Measurements from ENCODE around the gene DCANP1. TPM values are rescaled to one million over a fixed set of nuclear protein-coding genes. Genes with fewer than 3 reads are reported as not detected.
A peak's percentile ranks its signal among the peaks of the same experiment; 100 is the strongest.

Gene DCANP1
- polyA plus RNA-seq, 1 donor (not counting 4 experiments of a cell fraction or from before 2014, with no cell fraction given): not detected

DNA sequence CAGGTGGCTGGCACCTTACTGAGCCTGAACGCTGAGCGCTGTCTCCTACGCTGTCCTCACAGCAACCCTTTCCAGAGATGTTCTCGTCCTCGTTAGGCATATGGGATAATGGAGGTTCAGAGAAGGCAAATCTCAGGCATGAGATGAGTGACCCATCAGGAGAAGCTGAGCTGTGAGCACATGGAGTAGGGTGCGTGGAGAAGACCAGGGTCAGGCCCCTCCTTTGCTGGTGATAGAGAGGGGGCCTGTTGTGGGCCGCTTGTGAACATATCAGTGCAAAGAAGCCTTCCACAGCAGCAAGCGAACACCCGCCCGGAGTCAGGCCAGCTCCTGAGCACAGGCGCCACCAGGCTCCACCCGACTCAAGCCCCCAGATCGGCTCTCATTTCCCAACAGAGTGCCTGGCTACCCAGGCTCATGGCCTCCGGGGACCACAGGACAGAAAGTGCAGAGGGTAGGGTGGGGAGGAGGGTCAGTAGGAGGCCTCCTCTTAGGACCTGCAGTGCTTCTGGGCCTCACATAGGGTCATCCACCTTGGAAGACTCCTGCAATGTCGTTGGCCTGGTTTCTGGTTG is 20.0 kb upstream of the DCANP1 start:
- H3K27ac ChIP-seq (ENCODE audit: control insufficient read depth, insufficient read depth, low read length): no peak overlapping the region
- no peaks in the 10 kb centered on the region for H3K9me3 ChIP-seq (ENCODE audit: control insufficient read depth, low read depth, low read length)
- no peaks in the 10 kb centered on the region for H3K4me1 ChIP-seq (ENCODE audit: control insufficient read depth, extremely low read depth, insufficient read depth, low read length)
- H3K4me3 ChIP-seq (ENCODE audit: control insufficient read depth in 2 of 3, extremely low read depth in 1 of 3, insufficient read depth in 2 of 3, low read depth in 1 of 3, low read length in 3 of 3): no peak overlapping the region
- peaks cover 13% of the 10 kb centered on the region for H3K27me3 ChIP-seq (ENCODE audit: control insufficient read depth, extremely low read depth, insufficient read depth, low read length)
- H3K9me1 ChIP-seq (ENCODE audit: control insufficient read depth, extremely low read depth, insufficient read depth, low read length): no peaks in the 10 kb centered on the region
- TF ChIP-seq EZH2 (IDR thresholded peaks at IDR 0.05; ENCODE audit: low read length): no peak
- TF ChIP-seq CTCF (optimal IDR thresholded peaks at IDR 0.05 in 1 of 3, IDR thresholded peaks at IDR 0.05 in 1 of 3, conservative IDR thresholded peaks at IDR 0.05 in 1 of 3; ENCODE audit: extremely low read depth in 1 of 3, insufficient read depth in 2 of 3, low read length in 3 of 3): no peak
- no peaks in the 10 kb centered on the region for H4K20me1 ChIP-seq (ENCODE audit: control insufficient read depth, extremely low read depth, insufficient read depth, low read length)
- no peak overlapping the region for H2AFZ ChIP-seq (ENCODE audit: control insufficient read depth, low read length)
- dilution Hi-C loops (cut with MboI; ENCODE audit: extremely low pct_ligation_motif_present, low sequenced_read_pairs): loop anchor here (10.0 to 25.0 kb wide), 2 partner anchors 268 to 370 kb away; partner anchors contain the start of gene SLC25A48
- DNase-seq (ENCODE audit: low read depth, low spot score) (no peak), FAIRE-seq (no peak)
- no peaks in the 10 kb centered on the region for H3K79me2 ChIP-seq (ENCODE audit: control insufficient read depth, insufficient read depth, low read length)
- H3K36me3 ChIP-seq (ENCODE audit: control insufficient read depth in 2 of 2, extremely low read depth in 1 of 2, insufficient read depth in 2 of 2, low read length in 2 of 2): no peaks in the 10 kb centered on the region
- H3K9ac ChIP-seq (ENCODE audit: control insufficient read depth, extremely low read depth, insufficient read depth, low read length): no peak overlapping the region
- H3K4me2 ChIP-seq (ENCODE audit: control insufficient read depth, extremely low read depth, insufficient read depth, low read depth, low read length): no peak overlapping the region

- peak overlapping the region; percentile 37 for H3K4me2 ChIP-seq (ENCODE audit: control insufficient read depth, extremely low read depth, insufficient read depth, low read depth, low read length)
- no peaks in the 10 kb centered on the region for H4K20me1 ChIP-seq (ENCODE audit: control insufficient read depth, extremely low read depth, insufficient read depth, low read length)
- H3K4me3 ChIP-seq (ENCODE audit: control insufficient read depth in 2 of 3, extremely low read depth in 1 of 3, insufficient read depth in 2 of 3, low read depth in 1 of 3, low read length in 3 of 3): no peak overlapping the region
- H3K9me3 ChIP-seq (ENCODE audit: control insufficient read depth, low read depth, low read length): no peaks in the 10 kb centered on the region
- no peaks in the 10 kb centered on the region for H3K4me1 ChIP-seq (ENCODE audit: control insufficient read depth, extremely low read depth, insufficient read depth, low read length)
- dilution Hi-C loops (cut with MboI; ENCODE audit: extremely low pct_ligation_motif_present, low sequenced_read_pairs): loop anchor here (10.0 to 25.0 kb wide), 2 partner anchors 268 to 371 kb away; partner anchors contain the start of gene SLC25A48
- no peak for FAIRE-seq
- H2AFZ ChIP-seq (ENCODE audit: control insufficient read depth, low read length): peak overlapping the region; percentile 54
- no peak overlapping the region for H3K9ac ChIP-seq (ENCODE audit: control insufficient read depth, extremely low read depth, insufficient read depth, low read length)
- no peaks in the 10 kb centered on the region for H3K9me1 ChIP-seq (ENCODE audit: control insufficient read depth, extremely low read depth, insufficient read depth, low read length)
- DNase-seq (ENCODE audit: low read depth, low spot score): no peak
- H3K36me3 ChIP-seq (ENCODE audit: control insufficient read depth in 2 of 2, extremely low read depth in 1 of 2, insufficient read depth in 2 of 2, low read length in 2 of 2): no peaks in the 10 kb centered on the region
- no peak overlapping the region for H3K27ac ChIP-seq (ENCODE audit: control insufficient read depth, insufficient read depth, low read length)
- peaks cover 13% of the 10 kb centered on the region for H3K27me3 ChIP-seq (ENCODE audit: control insufficient read depth, extremely low read depth, insufficient read depth, low read length)
- no peak for TF ChIP-seq EZH2 (IDR thresholded peaks at IDR 0.05; ENCODE audit: low read length)
- peak; percentile 80 to 97 (median 96) for TF ChIP-seq CTCF (optimal IDR thresholded peaks at IDR 0.05 in 1 of 3, IDR thresholded peaks at IDR 0.05 in 1 of 3, conservative IDR thresholded peaks at IDR 0.05 in 1 of 3; ENCODE audit: extremely low read depth in 1 of 3, insufficient read depth in 2 of 3, low read length in 3 of 3)
- no peaks in the 10 kb centered on the region for H3K79me2 ChIP-seq (ENCODE audit: control insufficient read depth, insufficient read depth, low read length)
Observed at GRCh38 chr5:135466178-135467050, 19.3 kb upstream of the DCANP1 start.

Measured in keratinocyte (primary cell).